GM12878 (cell line): ENCODE measurements around the gene TNFAIP2. TPM values are rescaled to one million over a fixed set of nuclear protein-coding genes. Genes with fewer than 3 reads are reported as not detected.

Experiments used
- ATAC-seq: fragments of 200-7000 bp; cut with Tn5 transposase; 3 replicates; pipeline ENCODE4 v1.9.1; 2020; ENCODE audit warnings: mild to moderate bottlenecking, moderate library complexity
- BruUV-seq: library from RNA; stranded (reverse); fragments of 400-500 nt; replicated peaks from 2 replicates; lab custom pipeline; 2021; lab: Mats Ljungman, UMichigan
- CTCF ChIA-PET: fragments of 300-600 bp; sonication (Branson Sonifier 250); formaldehyde crosslinking; extraction: SDS; loops from one replicate; lab custom pipeline; 2021; ENCODE audit warnings: inconsistent platforms; lab: Yijun Ruan, JAX
- POLR2A ChIA-PET: fragments of 350-600 bp; formaldehyde crosslinking; extraction: SDS; loops from one replicate; lab custom pipeline; 2021; ENCODE audit warnings: inconsistent platforms; lab: Charles Lee
- RAD21 ChIA-PET: fragments of 300-600 bp; sonication (Branson Sonifier 250); formaldehyde crosslinking; loops from one replicate; lab custom pipeline; 2023; ENCODE audit warnings: antibody characterized with exemption; ENCODE audit not compliant: unreplicated experiment; lab: Charles Lee
- SMC1A ChIA-PET: fragments of 300-600 bp; sonication (Branson Sonifier 250); formaldehyde crosslinking; loops from one replicate; lab custom pipeline; 2023; ENCODE audit not compliant: unreplicated experiment, uncharacterized antibody; lab: Charles Lee
- DNase-seq: peaks from one replicate; pipeline ENCODE4 v3.0.0-alpha.2; 2011; ENCODE audit warnings: low read depth, low spot score
- FAIRE-seq: peaks from 3 replicates; lab custom pipeline; 2011; peaks lifted over from hg19 to GRCh38; lab: Jason Lieb, UNC
- H2AFZ ChIP-seq: 2 replicates; pipeline ENCODE4 v1.6.0; 2011; ENCODE audit warnings: low read depth, low read length, control low read depth; ENCODE audit not compliant: control insufficient read depth
- H3K27ac ChIP-seq: 2 replicates; pipeline ENCODE4 v1.5.1; 2011; ENCODE audit warnings: control low read depth; ENCODE audit not compliant: control insufficient read depth, insufficient read depth
- H3K27me3 ChIP-seq, 2 experiments: replicated peaks in 1 of 2; 2 replicates each; pipeline versions ENCODE4 v1.6.0 to v1.6.1; 2011; ENCODE audit warnings: low read length in 1 of 2; ENCODE audit not compliant: control insufficient read depth in 2 of 2, insufficient read depth in 2 of 2
- H3K36me3 ChIP-seq, 2 experiments: 2 replicates each; pipeline ENCODE4 v1.5.1; 2011; ENCODE audit warnings: low read length in 1 of 2; ENCODE audit not compliant: control insufficient read depth in 2 of 2, insufficient read depth in 2 of 2
- H3K4me1 ChIP-seq: 2 replicates; pipeline ENCODE4 v1.6.1; 2011; ENCODE audit warnings: mild to moderate bottlenecking, low read length, moderate library complexity, mixed read lengths; ENCODE audit not compliant: control insufficient read depth, insufficient read depth
- H3K4me2 ChIP-seq: 2 replicates; pipeline ENCODE4 v1.6.0; 2011; ENCODE audit warnings: control low read depth; ENCODE audit not compliant: control insufficient read depth, insufficient read depth
- H3K4me3 ChIP-seq: fragments of 200-600 bp; sonication (generic); 2 replicates; pipeline ENCODE4 v1.5.1; 2016
- H3K79me2 ChIP-seq: 2 replicates; pipeline ENCODE4 v1.6.0; 2011; ENCODE audit warnings: low read length; ENCODE audit not compliant: control insufficient read depth, insufficient read depth
- H3K9ac ChIP-seq: 2 replicates; pipeline ENCODE4 v1.8.0; 2011; ENCODE audit warnings: low read length, control low read depth, mixed read lengths; ENCODE audit not compliant: control insufficient read depth, insufficient read depth
- H3K9me3 ChIP-seq: replicated peaks from 3 replicates; pipeline ENCODE4 v1.5.1; 2011; ENCODE audit warnings: mild to moderate bottlenecking, low read length; ENCODE audit not compliant: control insufficient read depth, insufficient read depth
- H4K20me1 ChIP-seq: 2 replicates; pipeline ENCODE4 v1.6.0; 2011; ENCODE audit not compliant: control insufficient read depth, insufficient read depth
- EZH2 ChIP-seq: IDR thresholded peaks from 2 replicates; pipeline ENCODE4 v1.6.1; 2012; ENCODE audit warnings: low read depth, mild to moderate bottlenecking, control low read depth, inconsistent platforms, low read length, borderline replicate concordance; ENCODE audit not compliant: control insufficient read depth
- IRF4 ChIP-seq: IDR thresholded peaks from 2 replicates; pipeline ENCODE4 v1.6.1; 2011; ENCODE audit warnings: low read depth, low read length
- MYC ChIP-seq: IDR thresholded peaks from 2 replicates; pipeline ENCODE4 v1.6.1; 2011; ENCODE audit warnings: mild to moderate bottlenecking, low read length, moderate library complexity, inconsistent platforms; ENCODE audit not compliant: insufficient read depth, insufficient replicate concordance, insufficient read length, severe bottlenecking
- NFYA ChIP-seq: IDR thresholded peaks from 2 replicates; pipeline ENCODE4 v1.6.1; 2011; ENCODE audit warnings: low read depth, mild to moderate bottlenecking, low read length, improper control_type of control experiment, borderline replicate concordance
- RELA ChIP-seq: fragments of 450-650 bp; IDR thresholded peaks from 2 replicates; pipeline ENCODE4 v1.8.0; 2014; ENCODE audit warnings: borderline replicate concordance; ENCODE audit not compliant: partially characterized antibody
- SPI1 ChIP-seq: IDR thresholded peaks from 2 replicates; pipeline ENCODE4 v1.6.1; 2011; ENCODE audit warnings: low read depth, mild to moderate bottlenecking, low read length, moderate library complexity, borderline replicate concordance; ENCODE audit not compliant: insufficient read depth
- SREBF1 ChIP-seq: IDR thresholded peaks from 2 replicates; pipeline ENCODE4 v1.6.1; 2012; ENCODE audit warnings: mild to moderate bottlenecking, low read length
- WGBS: methylation state at CpG from one replicate; pipeline ENCODE4 v1.1.6; 2016; ENCODE audit warnings: low lambda C conversion rate; ENCODE audit not compliant: insufficient replicate concordance, insufficient coverage; ENCODE audit errors: missing lambda C conversion rate; 5-methylcytosine and 5-hydroxymethylcytosine counted together
- in situ Hi-C: fragments of 300-500 bp; cut with MboI; formaldehyde crosslinking; loops from 9 replicates; pipeline ENCODE4 v1.14.3; 2018; ENCODE audit warnings: mixed read lengths
- intact Hi-C: fragments of 100-400 bp; cut with micrococcal nuclease; formaldehyde crosslinking; loops from one replicate; pipeline ENCODE4 v1.14.2; 2022; ENCODE audit not compliant: unreplicated experiment
- polyA plus RNA-seq, 11 experiments: library from polyadenylated mRNA; depleted of rRNA in 4 of 11; unstranded in 6 of 11; stranded (reverse) in 5 of 11; fragments of >200 nt; fragmentation: Nextera tagmentation in 4 of 11; fragmentation: Illumina TruSeq in 1 of 11; extraction: Ambion mirVana in 4 of 11; extraction: Trizol in 1 of 11; gene quantifications; 1 replicate in 1 of 11; 2 replicates in 10 of 11; pipeline versions ENCODE4 v1.2.1 to v1.2.3, GENCODE V29; 2011 to 2016; ENCODE audit warnings: inconsistent platforms in 2 of 11, missing spikeins in 2 of 11, low read depth in 1 of 11
- total RNA-seq, 4 experiments: library from RNA; depleted of rRNA in 3 of 4; stranded (reverse); fragments of >200 nt in 3 of 4; fragmentation: Illumina TruSeq in 1 of 4; extraction: Trizol in 1 of 4; gene quantifications; 2 replicates each; pipeline versions ENCODE4 v1.2.1 to v1.2.3, GENCODE V29; 2013 to 2021
- TF ChIP-seq, protein P1 (sequence below): IDR thresholded peaks from 2 replicates; pipeline ENCODE4 v1.6.1; 2012; ENCODE audit warnings: low read depth, low read length, improper control_type of control experiment
- TF ChIP-seq, protein P2 (sequence below): fragments of 450-650 bp; IDR thresholded peaks from 2 replicates; pipeline ENCODE4 v1.6.1; 2017; ENCODE audit warnings: borderline replicate concordance
- TF ChIP-seq, protein P3 (sequence below): fragments of 450-650 bp; IDR thresholded peaks from 2 replicates; pipeline ENCODE4 v1.6.1; 2017; ENCODE audit warnings: antibody characterized with exemption, mild to moderate bottlenecking, moderate library complexity
- TF ChIP-seq, protein P4 (sequence below): fragments of 450-650 bp; IDR thresholded peaks from 2 replicates; pipeline ENCODE4 v1.6.1; 2017; ENCODE audit warnings: mild to moderate bottlenecking, moderate library complexity

Gene TNFAIP2
- total and polyA plus RNA-seq, 10 of the 15 experiments (the other 5 are each of a cell fraction or from before 2014, with no cell fraction given) = 7.1 to 150 (median 74.5) TPM

GRCh38 chr14:103163199-103163598 lies 39.9 kb downstream of the TNFAIP2 start (continued):
- TF ChIP-seq, protein P1, sequence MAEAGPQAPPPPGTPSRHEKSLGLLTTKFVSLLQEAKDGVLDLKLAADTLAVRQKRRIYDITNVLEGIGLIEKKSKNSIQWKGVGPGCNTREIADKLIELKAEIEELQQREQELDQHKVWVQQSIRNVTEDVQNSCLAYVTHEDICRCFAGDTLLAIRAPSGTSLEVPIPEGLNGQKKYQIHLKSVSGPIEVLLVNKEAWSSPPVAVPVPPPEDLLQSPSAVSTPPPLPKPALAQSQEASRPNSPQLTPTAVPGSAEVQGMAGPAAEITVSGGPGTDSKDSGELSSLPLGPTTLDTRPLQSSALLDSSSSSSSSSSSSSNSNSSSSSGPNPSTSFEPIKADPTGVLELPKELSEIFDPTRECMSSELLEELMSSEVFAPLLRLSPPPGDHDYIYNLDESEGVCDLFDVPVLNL = no peak
- TF ChIP-seq, protein P2, sequence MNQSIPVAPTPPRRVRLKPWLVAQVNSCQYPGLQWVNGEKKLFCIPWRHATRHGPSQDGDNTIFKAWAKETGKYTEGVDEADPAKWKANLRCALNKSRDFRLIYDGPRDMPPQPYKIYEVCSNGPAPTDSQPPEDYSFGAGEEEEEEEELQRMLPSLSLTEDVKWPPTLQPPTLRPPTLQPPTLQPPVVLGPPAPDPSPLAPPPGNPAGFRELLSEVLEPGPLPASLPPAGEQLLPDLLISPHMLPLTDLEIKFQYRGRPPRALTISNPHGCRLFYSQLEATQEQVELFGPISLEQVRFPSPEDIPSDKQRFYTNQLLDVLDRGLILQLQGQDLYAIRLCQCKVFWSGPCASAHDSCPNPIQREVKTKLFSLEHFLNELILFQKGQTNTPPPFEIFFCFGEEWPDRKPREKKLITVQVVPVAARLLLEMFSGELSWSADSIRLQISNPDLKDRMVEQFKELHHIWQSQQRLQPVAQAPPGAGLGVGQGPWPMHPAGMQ = no peak
- TF ChIP-seq IRF4 (no peak), RELA (no peak), EZH2 (no peak)
- TF ChIP-seq, all 136 proteins: peak for 0

- FAIRE-seq (no peak), ATAC-seq (no peak), DNase-seq (no peak)
- no peak overlapping the region for H3K4me3 ChIP-seq
- H3K27ac ChIP-seq = no peak overlapping the region
- H3K27me3 ChIP-seq = peaks cover 0 to 3% of the 10 kb centered on the region in 2 experiments; a peak in 2 of 4 replicates
- ChIA-PET CTCF (interaction anchor here (0.7 to 1.3 kb wide), 3 partner anchors 21 to 59 kb away, joined by 3 to 5 read pairs (median 4); no protein-coding TSS in a partner anchor), POLR2A (interaction anchor here (0.7 kb wide), 1 partner anchor 895 kb away, joined by 4 read pairs; no protein-coding TSS in a partner anchor), RAD21 (interaction anchor here (1.0 kb wide), 1 partner anchor 59 kb away, joined by 3 read pairs; no protein-coding TSS in a partner anchor), SMC1A (interaction anchor here (0.7 to 1.5 kb wide), 2 partner anchors 76 to 80 kb away, joined by 3 read pairs; no protein-coding TSS in a partner anchor)
- no peak overlapping the region for H3K4me2 ChIP-seq
- H3K79me2 ChIP-seq = no peaks in the 10 kb centered on the region
- H3K9ac ChIP-seq = no peak overlapping the region
- H3K36me3 ChIP-seq = no peaks in the 10 kb centered on the region
- no TSS peak for BruUV-seq
- 33% methylated on average over 10 of the region's 10 CpGs for WGBS
- H2AFZ ChIP-seq = no peak overlapping the region
- H3K9me3 ChIP-seq = no peaks in the 10 kb centered on the region; the same call in 2 of the 3 replicates
- intact Hi-C loops (no loop called here), in situ Hi-C loops (no loop called here)
- no peaks in the 10 kb centered on the region for H3K4me1 ChIP-seq
- no peaks in the 10 kb centered on the region for H4K20me1 ChIP-seq
- TF ChIP-seq, protein P3, sequence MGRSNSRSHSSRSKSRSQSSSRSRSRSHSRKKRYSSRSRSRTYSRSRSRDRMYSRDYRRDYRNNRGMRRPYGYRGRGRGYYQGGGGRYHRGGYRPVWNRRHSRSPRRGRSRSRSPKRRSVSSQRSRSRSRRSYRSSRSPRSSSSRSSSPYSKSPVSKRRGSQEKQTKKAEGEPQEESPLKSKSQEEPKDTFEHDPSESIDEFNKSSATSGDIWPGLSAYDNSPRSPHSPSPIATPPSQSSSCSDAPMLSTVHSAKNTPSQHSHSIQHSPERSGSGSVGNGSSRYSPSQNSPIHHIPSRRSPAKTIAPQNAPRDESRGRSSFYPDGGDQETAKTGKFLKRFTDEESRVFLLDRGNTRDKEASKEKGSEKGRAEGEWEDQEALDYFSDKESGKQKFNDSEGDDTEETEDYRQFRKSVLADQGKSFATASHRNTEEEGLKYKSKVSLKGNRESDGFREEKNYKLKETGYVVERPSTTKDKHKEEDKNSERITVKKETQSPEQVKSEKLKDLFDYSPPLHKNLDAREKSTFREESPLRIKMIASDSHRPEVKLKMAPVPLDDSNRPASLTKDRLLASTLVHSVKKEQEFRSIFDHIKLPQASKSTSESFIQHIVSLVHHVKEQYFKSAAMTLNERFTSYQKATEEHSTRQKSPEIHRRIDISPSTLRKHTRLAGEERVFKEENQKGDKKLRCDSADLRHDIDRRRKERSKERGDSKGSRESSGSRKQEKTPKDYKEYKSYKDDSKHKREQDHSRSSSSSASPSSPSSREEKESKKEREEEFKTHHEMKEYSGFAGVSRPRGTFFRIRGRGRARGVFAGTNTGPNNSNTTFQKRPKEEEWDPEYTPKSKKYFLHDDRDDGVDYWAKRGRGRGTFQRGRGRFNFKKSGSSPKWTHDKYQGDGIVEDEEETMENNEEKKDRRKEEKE = no peak
- TF ChIP-seq MYC = no peak
- no peak for TF ChIP-seq SPI1
- no peak for TF ChIP-seq SREBF1
- no peak for TF ChIP-seq NFYA
- TF ChIP-seq, protein P4, sequence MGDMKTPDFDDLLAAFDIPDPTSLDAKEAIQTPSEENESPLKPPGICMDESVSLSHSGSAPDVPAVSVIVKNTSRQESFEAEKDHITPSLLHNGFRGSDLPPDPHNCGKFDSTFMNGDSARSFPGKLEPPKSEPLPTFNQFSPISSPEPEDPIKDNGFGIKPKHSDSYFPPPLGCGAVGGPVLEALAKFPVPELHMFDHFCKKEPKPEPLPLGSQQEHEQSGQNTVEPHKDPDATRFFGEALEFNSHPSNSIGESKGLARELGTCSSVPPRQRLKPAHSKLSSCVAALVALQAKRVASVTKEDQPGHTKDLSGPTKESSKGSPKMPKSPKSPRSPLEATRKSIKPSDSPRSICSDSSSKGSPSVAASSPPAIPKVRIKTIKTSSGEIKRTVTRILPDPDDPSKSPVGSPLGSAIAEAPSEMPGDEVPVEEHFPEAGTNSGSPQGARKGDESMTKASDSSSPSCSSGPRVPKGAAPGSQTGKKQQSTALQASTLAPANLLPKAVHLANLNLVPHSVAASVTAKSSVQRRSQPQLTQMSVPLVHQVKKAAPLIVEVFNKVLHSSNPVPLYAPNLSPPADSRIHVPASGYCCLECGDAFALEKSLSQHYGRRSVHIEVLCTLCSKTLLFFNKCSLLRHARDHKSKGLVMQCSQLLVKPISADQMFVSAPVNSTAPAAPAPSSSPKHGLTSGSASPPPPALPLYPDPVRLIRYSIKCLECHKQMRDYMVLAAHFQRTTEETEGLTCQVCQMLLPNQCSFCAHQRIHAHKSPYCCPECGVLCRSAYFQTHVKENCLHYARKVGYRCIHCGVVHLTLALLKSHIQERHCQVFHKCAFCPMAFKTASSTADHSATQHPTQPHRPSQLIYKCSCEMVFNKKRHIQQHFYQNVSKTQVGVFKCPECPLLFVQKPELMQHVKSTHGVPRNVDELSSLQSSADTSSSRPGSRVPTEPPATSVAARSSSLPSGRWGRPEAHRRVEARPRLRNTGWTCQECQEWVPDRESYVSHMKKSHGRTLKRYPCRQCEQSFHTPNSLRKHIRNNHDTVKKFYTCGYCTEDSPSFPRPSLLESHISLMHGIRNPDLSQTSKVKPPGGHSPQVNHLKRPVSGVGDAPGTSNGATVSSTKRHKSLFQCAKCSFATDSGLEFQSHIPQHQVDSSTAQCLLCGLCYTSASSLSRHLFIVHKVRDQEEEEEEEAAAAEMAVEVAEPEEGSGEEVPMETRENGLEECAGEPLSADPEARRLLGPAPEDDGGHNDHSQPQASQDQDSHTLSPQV = no peak
Measured at GRCh38 chr14:103164006-103164405, 40.7 kb downstream of the TNFAIP2 start.
